SK-N-SH (cell line): Measurements from ENCODE around the gene INSYN2B. TPM values are rescaled to one million over a fixed set of nuclear protein-coding genes. Genes with fewer than 3 reads are reported as not detected.

Experiments used
- CTCF ChIA-PET: fragments of 300-600, 350-600 bp; formaldehyde crosslinking; extraction: SDS; loops from one replicate; lab custom pipeline; 2021; lab: Yijun Ruan, JAX
- POLR2A ChIA-PET: fragments of 350-600 bp; sonication (Branson Sonifier 250); formaldehyde crosslinking; extraction: SDS; loops from one replicate; lab custom pipeline; 2020; ENCODE audit warnings: antibody characterized with exemption, inconsistent platforms; lab: Yijun Ruan, JAX
- DNase-seq: peaks from one replicate; pipeline ENCODE4 v3.0.0; 2012
- H2AFZ ChIP-seq: fragments of 200-600 bp; sonication (generic); 2 replicates; pipeline ENCODE4 v1.8.1; 2016; ENCODE audit warnings: antibody characterized with exemption, mild to moderate bottlenecking, low read depth
- H3F3A ChIP-seq: fragments of 200-600 bp; sonication (generic); replicated peaks from 2 replicates; pipeline ENCODE3; 2016; ENCODE audit warnings: antibody characterized with exemption, mild to moderate bottlenecking; ENCODE audit not compliant: insufficient read depth
- H3K27ac ChIP-seq, 2 experiments: fragments of 200-500 bp in 1 of 2; fragments of 200-600 bp in 1 of 2; sonication (Bioruptor generic) in 1 of 2; sonication (generic), shearing (Covaris generic) in 1 of 2; 2 replicates each; pipeline versions ENCODE4 v1.5.1 to v1.6.1; 2014 to 2016; ENCODE audit warnings: low read depth in 2 of 2, inconsistent platforms in 1 of 2, low read length in 1 of 2, mild to moderate bottlenecking in 1 of 2, mixed read lengths in 1 of 2
- H3K27me3 ChIP-seq: fragments of 200-600 bp; sonication (generic), shearing (Covaris generic); 2 replicates; pipeline ENCODE4 v1.6.1; 2016; ENCODE audit warnings: mixed run types; ENCODE audit not compliant: insufficient read depth
- H3K36me3 ChIP-seq, 2 experiments: fragments of 200-500 bp in 1 of 2; fragments of 200-600 bp in 1 of 2; sonication (Bioruptor generic) in 1 of 2; sonication (generic) in 1 of 2; replicated peaks in 1 of 2; 2 replicates each; pipeline versions ENCODE3 to v1.5.1; 2014 to 2016; ENCODE audit warnings: low read length in 1 of 2, mild to moderate bottlenecking in 1 of 2; ENCODE audit not compliant: insufficient read depth in 2 of 2, control insufficient read depth in 1 of 2
- H3K4me1 ChIP-seq, 2 experiments: fragments of 200-500 bp in 1 of 2; fragments of 200-600 bp in 1 of 2; sonication (Bioruptor generic) in 1 of 2; sonication (generic), shearing (Covaris generic) in 1 of 2; 2 replicates each; pipeline versions ENCODE4 v1.5.1 to v1.6.1; 2014 to 2016; ENCODE audit warnings: low read depth in 1 of 2, low read length in 1 of 2, mixed run types in 1 of 2; ENCODE audit not compliant: insufficient read depth in 2 of 2, control insufficient read depth in 1 of 2
- H3K4me2 ChIP-seq: fragments of 200-600 bp; sonication (generic), shearing (Covaris generic); 2 replicates; pipeline ENCODE4 v1.6.1; 2017; ENCODE audit warnings: mixed run types
- H3K4me3 ChIP-seq, 2 experiments: fragments of 200-500 bp in 1 of 2; fragments of 200-600 bp in 1 of 2; sonication (Bioruptor generic) in 1 of 2; sonication (generic), shearing (Covaris generic) in 1 of 2; 2 replicates each; pipeline versions ENCODE4 v1.5.1 to v1.8.1; 2014 to 2016; ENCODE audit warnings: low read depth in 2 of 2, inconsistent platforms in 1 of 2, low read length in 1 of 2, mild to moderate bottlenecking in 1 of 2, mixed read lengths in 1 of 2, moderate library complexity in 1 of 2
- H3K79me2 ChIP-seq: fragments of 200-600 bp; sonication (generic); 2 replicates; pipeline ENCODE4 v1.8.1; 2017; ENCODE audit warnings: mild to moderate bottlenecking; ENCODE audit not compliant: insufficient read depth
- H3K9ac ChIP-seq: fragments of 200-600 bp; sonication (generic); 2 replicates; pipeline ENCODE4 v1.6.1; 2017; ENCODE audit warnings: mixed run types
- H3K9me2 ChIP-seq: fragments of 200-600 bp; sonication (generic); 2 replicates; pipeline ENCODE4 v1.6.1; 2017; ENCODE audit warnings: mixed run types
- H3K9me3 ChIP-seq: fragments of 200-600 bp; sonication (generic); 2 replicates; pipeline ENCODE4 v1.6.1; 2017; ENCODE audit warnings: mixed run types, mild to moderate bottlenecking, moderate library complexity
- H4K20me1 ChIP-seq: fragments of 200-600 bp; sonication (generic); 2 replicates; pipeline ENCODE4 v1.6.1; 2017; ENCODE audit warnings: mild to moderate bottlenecking, mixed run types; ENCODE audit not compliant: insufficient read depth
- CHD2 ChIP-seq: fragments of 150-350 bp; IDR thresholded peaks from 2 replicates; pipeline ENCODE4 v1.6.1; 2018; ENCODE audit warnings: low read length; ENCODE audit not compliant: partially characterized antibody
- ELF1 ChIP-seq: IDR thresholded peaks from 2 replicates; pipeline ENCODE4 v1.4.0; 2012
- EP300 ChIP-seq, 2 experiments: IDR thresholded peaks; 2 replicates each; pipeline versions ENCODE4 v1.4.0 to v1.6.1; 2012; ENCODE audit warnings: borderline replicate concordance in 1 of 2, low read depth in 1 of 2, low read length in 1 of 2
- FOXJ3 ChIP-seq: sonication (generic); formaldehyde crosslinking; IDR thresholded peaks from 2 replicates; pipeline ENCODE4 v1.5.1; 2020; ENCODE audit warnings: mild to moderate bottlenecking, missing genetic modification reagents
- MEF2A ChIP-seq: IDR thresholded peaks from 2 replicates; pipeline ENCODE4 v1.4.0; 2012; ENCODE audit warnings: low read depth, borderline replicate concordance
- MXI1 ChIP-seq: IDR thresholded peaks from 2 replicates; pipeline ENCODE4 v1.6.1; 2012; ENCODE audit warnings: mild to moderate bottlenecking, low read depth, low read length, improper control_type of control experiment
- NRF1 ChIP-seq: IDR thresholded peaks from 2 replicates; pipeline ENCODE4 v1.6.1; 2012; ENCODE audit warnings: low read depth, mild to moderate bottlenecking, low read length
- POLR2AphosphoS5 ChIP-seq: IDR thresholded peaks from 2 replicates; pipeline ENCODE4 v1.6.1; 2012; ENCODE audit warnings: low read depth, low read length
- SIN3A ChIP-seq: IDR thresholded peaks from 2 replicates; pipeline ENCODE4 v1.6.1; 2012; ENCODE audit warnings: low read depth, mild to moderate bottlenecking, low read length, moderate library complexity, borderline replicate concordance
- SMC3 ChIP-seq: IDR thresholded peaks from 2 replicates; pipeline ENCODE4 v1.6.1; 2012; ENCODE audit warnings: low read depth, low read length, improper control_type of control experiment
- TEAD4 ChIP-seq: IDR thresholded peaks from 2 replicates; pipeline ENCODE4 v1.4.0; 2012; ENCODE audit warnings: mild to moderate bottlenecking, borderline replicate concordance; ENCODE audit not compliant: insufficient read depth
- WGBS: methylation state at CpG from one replicate; pipeline ENCODE4 v1.1.6; 2017; ENCODE audit warnings: low lambda C conversion rate; 5-methylcytosine and 5-hydroxymethylcytosine counted together
- polyA plus RNA-seq, 3 experiments: library from polyadenylated mRNA; depleted of rRNA; stranded (reverse); fragments of >200 nt; gene quantifications; 2 replicates each; pipeline ENCODE4 v1.2.3, GENCODE V29; 2012
- TF ChIP-seq, protein P1 (sequence below): fragments of 150-350 bp; IDR thresholded peaks from 2 replicates; pipeline ENCODE4 v1.6.1; 2017; ENCODE audit warnings: antibody characterized with exemption, low read length, low read depth, borderline replicate concordance
- TF ChIP-seq, protein P2 (sequence below): fragments of 150-350 bp; IDR thresholded peaks from 2 replicates; pipeline ENCODE4 v1.6.1; 2016; ENCODE audit warnings: mild to moderate bottlenecking, low read depth, low read length

INSYN2B gene
- polyA plus RNA-seq, 1 of the 3 experiments (the other 2 are of a cell fraction), result 9.2 TPM

DNA sequence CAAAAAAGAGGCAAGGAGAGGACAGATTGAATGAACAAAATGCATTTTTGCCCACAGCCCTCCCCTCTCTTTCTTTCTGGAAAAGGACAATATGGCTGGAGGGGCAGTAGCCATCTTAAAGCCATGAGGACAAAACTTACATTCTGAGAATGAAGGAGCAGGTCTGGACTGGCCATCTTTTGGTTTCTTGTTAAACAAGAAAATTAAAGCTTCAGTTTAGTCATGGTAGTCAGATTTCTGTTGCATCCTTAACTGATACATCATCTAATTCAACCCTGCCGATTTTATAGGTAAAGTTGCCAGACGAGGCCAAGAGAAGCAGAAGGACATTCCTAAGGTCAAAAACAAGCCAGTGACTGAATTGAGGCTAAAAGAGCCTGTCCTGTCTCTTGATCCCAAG is 31.5 kb upstream of the INSYN2B start:
- Histone ChIP-seq H3K27ac (no peak overlapping the region), H3K4me1 (peaks cover 0 to 4% of the 10 kb centered on the region in 2 experiments; a peak in 2 of 4 replicates), H3K36me3 (no peaks in the 10 kb centered on the region), H3K27me3 (no peaks in the 10 kb centered on the region; the same call in 1 of the 2 replicates), H2AFZ (no peak overlapping the region), H3K4me3 (no peak overlapping the region), H4K20me1 (no peaks in the 10 kb centered on the region), H3K9ac (no peak overlapping the region), H3K9me2 (no peaks in the 10 kb centered on the region), H3K79me2 (no peaks in the 10 kb centered on the region), H3K9me3 (no peaks in the 10 kb centered on the region), H3F3A (no peaks in the 10 kb centered on the region), H3K4me2 (no peak overlapping the region)
- 52% methylated on average over 2 of the region's 2 CpGs for WGBS
- POLR2A ChIA-PET, result no interaction called here
- TF ChIP-seq MEF2A (no peak), FOXJ3 (CRISPR knock-in tag) (no peak), MXI1 (no peak), ELF1 (no peak), TEAD4 (no peak), SMC3 (no peak)
- TF ChIP-seq, protein P1, sequence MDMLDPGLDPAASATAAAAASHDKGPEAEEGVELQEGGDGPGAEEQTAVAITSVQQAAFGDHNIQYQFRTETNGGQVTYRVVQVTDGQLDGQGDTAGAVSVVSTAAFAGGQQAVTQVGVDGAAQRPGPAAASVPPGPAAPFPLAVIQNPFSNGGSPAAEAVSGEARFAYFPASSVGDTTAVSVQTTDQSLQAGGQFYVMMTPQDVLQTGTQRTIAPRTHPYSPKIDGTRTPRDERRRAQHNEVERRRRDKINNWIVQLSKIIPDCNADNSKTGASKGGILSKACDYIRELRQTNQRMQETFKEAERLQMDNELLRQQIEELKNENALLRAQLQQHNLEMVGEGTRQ, result no peak
- CTCF ChIA-PET, result interaction anchor here (2.0 kb wide), 1 partner anchor 31 kb away, joined by 8 read pairs; the partner anchor contains the start of gene INSYN2B
- DNase-seq, result no peak

DNA sequence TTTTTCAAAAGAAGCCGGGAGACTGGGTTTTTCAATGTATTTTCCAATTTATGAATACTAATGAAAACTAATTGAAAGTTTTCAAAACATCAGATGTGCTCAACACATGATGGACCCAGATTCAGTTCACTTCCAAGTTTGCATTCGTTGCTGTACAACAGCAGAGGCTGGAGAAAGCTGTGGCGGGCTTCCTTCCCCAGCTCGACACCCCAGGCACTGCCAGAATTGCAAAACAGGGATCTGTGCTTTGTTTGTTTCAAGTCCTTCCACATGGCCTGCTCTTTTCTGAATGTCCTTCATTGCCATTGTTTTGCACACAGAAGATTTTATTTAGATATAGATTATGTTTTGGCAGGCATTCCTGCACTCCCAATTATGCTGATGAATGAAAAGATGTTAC is 30.3 kb upstream of the INSYN2B start:
- ChIA-PET CTCF (interaction anchor here (1.0 to 2.0 kb wide), 2 partner anchors 10 to 30 kb away, joined by 3 to 8 read pairs; partner anchors contain the start of gene INSYN2B), POLR2A (no interaction called here)
- no peak overlapping the region for H3K27ac ChIP-seq
- H3K4me2 ChIP-seq, result no peak overlapping the region
- H3K9ac ChIP-seq, result no peak overlapping the region
- H2AFZ ChIP-seq, result no peak overlapping the region
- no peaks in the 10 kb centered on the region for H3K9me3 ChIP-seq
- no peaks in the 10 kb centered on the region for H3K27me3 ChIP-seq
- no peaks in the 10 kb centered on the region for H4K20me1 ChIP-seq
- TF ChIP-seq NRF1 (no peak), TEAD4 (no peak), POLR2AphosphoS5 (no peak), MXI1 (no peak), SIN3A (no peak), ELF1 (no peak), CHD2 (no peak), EP300 (IDR thresholded peaks at IDR 0.05; ENCODE audit: borderline replicate concordance in 1 of 2, low read depth in 1 of 2, low read length in 1 of 2) (no peak)
- TF ChIP-seq, protein P2, sequence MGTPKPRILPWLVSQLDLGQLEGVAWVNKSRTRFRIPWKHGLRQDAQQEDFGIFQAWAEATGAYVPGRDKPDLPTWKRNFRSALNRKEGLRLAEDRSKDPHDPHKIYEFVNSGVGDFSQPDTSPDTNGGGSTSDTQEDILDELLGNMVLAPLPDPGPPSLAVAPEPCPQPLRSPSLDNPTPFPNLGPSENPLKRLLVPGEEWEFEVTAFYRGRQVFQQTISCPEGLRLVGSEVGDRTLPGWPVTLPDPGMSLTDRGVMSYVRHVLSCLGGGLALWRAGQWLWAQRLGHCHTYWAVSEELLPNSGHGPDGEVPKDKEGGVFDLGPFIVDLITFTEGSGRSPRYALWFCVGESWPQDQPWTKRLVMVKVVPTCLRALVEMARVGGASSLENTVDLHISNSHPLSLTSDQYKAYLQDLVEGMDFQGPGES, result no peak
- 68% methylated on average over 4 of the region's 4 CpGs for WGBS
- no peaks in the 10 kb centered on the region for H3K36me3 ChIP-seq
- H3K4me3 ChIP-seq, result no peak overlapping the region
- no peaks in the 10 kb centered on the region for H3K9me2 ChIP-seq
- no peaks in the 10 kb centered on the region for H3F3A ChIP-seq
- peak; percentile 12 for DNase-seq
- H3K4me1 ChIP-seq, result peaks cover 0 to 4% of the 10 kb centered on the region in 2 experiments; a peak in 2 of 4 replicates
- H3K79me2 ChIP-seq, result no peaks in the 10 kb centered on the region
